ENCODE measurements around the gene CDS2.

- TF ChIP-seq CTCF (IDR thresholded peaks at IDR 0.05; ENCODE audit: insufficient read depth, low read length, poor library complexity, severe bottlenecking), result no peak
- no peak for TF ChIP-seq EZH2phosphoT487 (conservative IDR thresholded peaks at IDR 0.05; ENCODE audit: low read length)
These were observed 28.6 kb downstream of the CDS2 start for GRCh38 chr20:5155404-5155803.
